ENCODE data around the gene PCGF6.

DNA sequence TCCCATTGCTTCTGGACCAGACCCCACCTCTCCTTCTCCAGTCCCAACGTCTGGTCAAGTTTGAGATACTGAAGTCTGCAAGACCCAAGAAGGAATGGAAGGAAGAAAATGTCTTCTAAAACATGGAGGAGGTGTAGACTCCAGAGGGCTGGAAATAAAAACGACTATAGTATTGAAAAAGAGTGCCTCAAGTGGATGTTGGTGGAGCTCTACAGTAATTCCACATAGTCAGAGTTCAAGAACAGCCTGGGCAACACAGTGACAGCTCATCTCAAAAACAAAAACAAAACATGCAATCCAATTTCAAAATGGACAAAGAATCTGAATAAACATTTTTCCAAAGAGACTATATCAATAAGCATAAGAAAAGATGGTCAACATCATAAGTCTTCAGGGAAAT is 2.3 kb upstream of the PCGF6 start:
- TF ChIP-seq CTCF (conservative IDR thresholded peaks at IDR 0.05; ENCODE audit: low read depth, low read length) (no peak; the same call in 1 of the 2 replicates), EZH2phosphoT487 (IDR thresholded peaks at IDR 0.05; ENCODE audit: borderline replicate concordance, low read length) (no peak)
